HCT116 (cell line): ENCODE data around the gene SDCBP2.

Experiments
- CTCF ChIP-seq, 3 experiments: fragments of 200-600 bp in 1 of 3; sonication (generic) in 1 of 3; IDR thresholded peaks in 2 of 3; conservative IDR thresholded peaks in 1 of 3; 2 replicates each; pipeline ENCODE4 v1.5.1; 2012 to 2017; ENCODE audit warnings: low read depth in 2 of 3, low read length in 2 of 3, antibody characterized with exemption in 1 of 3, borderline replicate concordance in 1 of 3, control low read depth in 1 of 3, mild to moderate bottlenecking in 1 of 3, mixed read lengths in 1 of 3, mixed run types in 1 of 3, moderate library complexity in 1 of 3; ENCODE audit not compliant: insufficient read depth in 1 of 3
- ELF1 ChIP-seq: IDR thresholded peaks from 2 replicates; pipeline ENCODE4 v1.6.1; 2012; ENCODE audit warnings: low read depth, borderline replicate concordance
- EZH2phosphoT487 ChIP-seq: fragments of 200-600 bp; IDR thresholded peaks from 2 replicates; pipeline ENCODE4 v1.6.1; 2018; ENCODE audit warnings: antibody characterized with exemption, borderline replicate concordance
- SP1 ChIP-seq: IDR thresholded peaks from 2 replicates; pipeline ENCODE4 v1.6.1; 2012; ENCODE audit warnings: low read depth

DNA sequence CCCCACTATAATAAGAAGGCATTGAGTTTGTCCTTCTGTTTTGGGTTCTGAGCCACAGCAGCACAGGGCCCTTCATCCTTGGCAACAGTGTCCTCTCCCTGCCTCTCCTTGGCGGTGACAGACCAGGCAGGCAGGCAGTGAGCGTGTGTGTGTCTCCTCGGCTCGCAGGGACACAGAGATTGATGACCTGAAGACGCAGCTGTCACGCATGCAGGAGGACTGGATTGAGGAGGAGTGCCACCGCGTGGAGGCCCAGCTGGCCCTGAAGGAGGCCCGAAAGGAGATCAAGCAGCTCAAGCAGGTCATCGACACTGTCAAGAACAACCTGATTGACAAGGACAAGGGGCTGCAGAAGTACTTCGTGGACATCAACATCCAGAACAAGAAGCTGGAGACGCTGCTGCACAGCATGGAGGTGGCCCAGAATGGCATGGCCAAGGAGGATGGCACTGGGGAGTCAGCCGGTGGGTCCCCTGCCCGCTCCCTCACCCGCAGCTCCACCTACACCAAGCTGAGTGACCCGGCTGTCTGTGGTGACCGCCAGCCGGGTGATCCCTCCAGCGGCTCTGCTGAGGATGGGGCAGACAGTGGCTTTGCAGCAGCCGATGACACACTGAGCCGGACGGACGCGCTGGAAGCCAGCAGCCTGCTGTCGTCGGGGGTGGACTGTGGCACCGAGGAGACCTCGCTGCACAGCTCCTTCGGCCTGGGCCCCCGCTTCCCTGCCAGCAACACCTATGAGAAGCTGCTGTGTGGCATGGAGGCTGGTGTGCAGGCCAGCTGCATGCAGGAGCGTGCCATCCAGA lies 24.0 kb downstream of the SDCBP2 start:
- no peak for TF ChIP-seq CTCF (IDR thresholded peaks at IDR 0.05 in 2 of 3, conservative IDR thresholded peaks at IDR 0.05 in 1 of 3; ENCODE audit: borderline replicate concordance in 1 of 3, insufficient read depth in 1 of 3, low read depth in 2 of 3, low read length in 2 of 3)
- no peak for TF ChIP-seq ELF1
- TF ChIP-seq SP1, result no peak
- TF ChIP-seq EZH2phosphoT487, result no peak
